PC-9 (cell line): ENCODE results near the gene UST.

Experiments
- EZH2 ChIP-seq: fragments of 200-600 bp; sonication (generic); IDR thresholded peaks from 2 replicates; pipeline ENCODE4 v1.8.0; 2017; ENCODE audit warnings: antibody characterized with exemption, low read depth
- TF ChIP-seq, protein P1 (sequence below): fragments of 200-600 bp; sonication (generic); conservative IDR thresholded peaks from 2 replicates; pipeline ENCODE4 v1.6.1; 2017; ENCODE audit warnings: mixed run types, antibody characterized with exemption, mild to moderate bottlenecking, moderate library complexity

DNA sequence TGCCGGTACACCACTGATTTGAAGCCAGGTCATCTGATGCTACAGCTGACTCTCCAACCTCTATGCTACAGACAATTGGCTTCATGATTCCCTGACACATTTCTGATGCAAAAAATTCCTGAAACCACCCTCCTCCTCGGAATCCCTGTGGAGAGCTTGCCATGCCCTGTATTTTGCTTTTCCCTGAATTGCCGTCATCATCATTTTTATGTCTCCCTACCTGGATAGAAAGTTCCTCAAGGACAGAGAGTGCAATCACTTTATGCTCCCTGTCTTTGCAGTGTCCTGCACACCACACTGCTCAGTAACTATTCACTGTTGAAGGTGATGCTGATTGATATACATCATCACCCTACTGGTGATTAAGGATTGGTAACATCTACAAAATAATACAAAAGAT lies 239.8 kb downstream of the UST start:
- TF ChIP-seq, protein P1, sequence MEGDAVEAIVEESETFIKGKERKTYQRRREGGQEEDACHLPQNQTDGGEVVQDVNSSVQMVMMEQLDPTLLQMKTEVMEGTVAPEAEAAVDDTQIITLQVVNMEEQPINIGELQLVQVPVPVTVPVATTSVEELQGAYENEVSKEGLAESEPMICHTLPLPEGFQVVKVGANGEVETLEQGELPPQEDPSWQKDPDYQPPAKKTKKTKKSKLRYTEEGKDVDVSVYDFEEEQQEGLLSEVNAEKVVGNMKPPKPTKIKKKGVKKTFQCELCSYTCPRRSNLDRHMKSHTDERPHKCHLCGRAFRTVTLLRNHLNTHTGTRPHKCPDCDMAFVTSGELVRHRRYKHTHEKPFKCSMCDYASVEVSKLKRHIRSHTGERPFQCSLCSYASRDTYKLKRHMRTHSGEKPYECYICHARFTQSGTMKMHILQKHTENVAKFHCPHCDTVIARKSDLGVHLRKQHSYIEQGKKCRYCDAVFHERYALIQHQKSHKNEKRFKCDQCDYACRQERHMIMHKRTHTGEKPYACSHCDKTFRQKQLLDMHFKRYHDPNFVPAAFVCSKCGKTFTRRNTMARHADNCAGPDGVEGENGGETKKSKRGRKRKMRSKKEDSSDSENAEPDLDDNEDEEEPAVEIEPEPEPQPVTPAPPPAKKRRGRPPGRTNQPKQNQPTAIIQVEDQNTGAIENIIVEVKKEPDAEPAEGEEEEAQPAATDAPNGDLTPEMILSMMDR: no peak
- no peak for TF ChIP-seq EZH2
